Measurements from ENCODE around the gene PLTP.

PLTP gene

GRCh38 chr20:45850926-45851325 lies 61.0 kb downstream of the PLTP start:
- DNase-seq (ENCODE audit: low read depth in 4 of 4, low spot score in 1 of 4) = no peak

- no peak for DNase-seq (ENCODE audit: low read depth in 4 of 4, low spot score in 1 of 4)
These were observed 61.7 kb downstream of the PLTP start for GRCh38 chr20:45850238-45850637.

- DNase-seq (ENCODE audit: low read depth in 4 of 4, low spot score in 1 of 4) = no peak
These were observed 62.9 kb downstream of the PLTP start for GRCh38 chr20:45848969-45849582.
